Measurements from ENCODE around the gene DDTL.
"Not testable (repeated sequence)": the region's sequence is repeated elsewhere in the genome, so short reads cannot be mapped to it uniquely, and the experiment has no call there.

The DDTL gene

DNA sequence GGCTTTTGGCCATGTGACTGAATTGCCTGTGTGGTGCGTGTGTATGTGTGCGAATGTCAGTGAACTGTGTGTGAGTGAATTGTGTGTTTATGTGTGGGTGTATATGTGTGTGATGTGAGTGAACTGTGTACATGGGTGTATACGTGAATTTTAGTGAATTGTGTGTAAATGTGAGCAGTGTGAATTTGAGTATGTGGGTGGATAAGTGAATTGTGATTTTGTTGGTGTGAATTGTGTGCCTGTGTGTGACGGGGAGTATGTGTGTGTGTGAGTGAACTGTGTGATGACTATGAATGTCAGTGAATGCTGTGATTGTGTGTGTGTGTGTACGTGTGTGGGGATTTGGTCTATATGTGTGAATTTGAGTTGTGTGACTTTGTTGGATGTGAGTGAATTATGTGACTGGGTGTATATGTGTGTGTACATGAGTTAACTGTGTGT, 3.5 kb downstream of the DDTL start:
- DNase-seq (ENCODE audit: low spot score) = no peak

DNA sequence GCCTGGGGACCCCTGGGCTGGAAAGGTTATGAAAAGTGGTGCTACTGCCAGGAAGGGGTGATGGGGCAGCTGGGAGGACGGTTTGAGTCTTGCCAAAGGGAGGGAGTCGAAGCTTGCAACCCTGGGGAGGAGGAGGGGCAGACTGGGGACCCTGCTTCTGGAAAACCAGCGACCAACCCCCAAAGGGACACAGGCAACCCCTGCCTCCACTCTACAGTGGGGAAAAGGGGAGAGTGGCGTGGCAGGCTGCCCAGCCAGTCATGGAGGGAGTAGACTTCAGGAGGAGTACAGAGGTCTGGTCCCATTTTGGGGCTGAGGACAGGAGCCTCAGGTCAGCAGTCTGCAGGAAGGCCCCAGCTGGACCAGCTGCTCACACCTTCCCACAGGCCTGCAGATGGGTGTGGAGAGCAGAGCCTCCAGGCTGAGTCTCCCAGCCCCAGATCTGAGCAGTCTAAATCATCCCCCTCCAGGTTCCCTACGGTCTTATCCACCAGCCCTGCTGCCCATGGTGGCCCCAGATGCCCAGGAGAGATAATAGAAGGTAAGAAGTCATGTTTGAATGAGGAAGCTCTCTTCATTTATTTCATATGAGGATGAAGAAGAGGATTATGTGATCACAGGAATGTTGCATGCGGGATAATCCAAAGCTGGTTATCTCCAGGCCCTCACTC, 4.3 kb downstream of the DDTL start:
- DNase-seq (ENCODE audit: low spot score) = no peak

- DNase-seq (ENCODE audit: low spot score) = not testable (repeated sequence)
Observed at GRCh38 chr22:23971927-23972326, 5.2 kb downstream of the DDTL start.

DNA sequence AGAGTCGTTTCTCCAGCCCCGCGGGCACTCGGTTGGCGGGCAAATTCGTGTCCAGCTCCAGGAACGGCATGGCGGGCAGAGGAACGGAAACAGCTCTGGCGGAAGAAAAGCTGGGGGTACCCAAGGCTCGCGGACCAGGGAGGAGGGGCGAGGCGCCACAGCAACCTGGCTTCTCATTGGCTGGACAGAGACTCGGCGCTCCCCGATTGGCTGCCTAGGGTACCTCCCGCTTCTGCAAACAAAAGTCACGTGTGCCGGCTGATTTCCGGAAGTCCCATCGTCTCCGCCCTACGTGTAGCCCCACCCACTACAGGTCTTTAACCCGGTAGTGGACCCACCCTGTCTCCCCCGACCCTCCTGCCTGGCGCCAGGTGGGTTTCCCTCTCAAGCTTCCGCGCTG, 7.7 kb downstream of the DDTL start, which contains the start of gene DDT:
Gene DDT, minus strand, starts transcription at position 97 of the 400 bp plus-strand sequence. Its CDS starts 27 bp downstream, at position 70.
- DNase-seq (ENCODE audit: low spot score) = not testable (repeated sequence)

- not testable (repeated sequence) for DNase-seq (ENCODE audit: low spot score)
Observed at GRCh38 chr22:23974836-23975352, 8.2 kb downstream of the DDTL start.

DNA sequence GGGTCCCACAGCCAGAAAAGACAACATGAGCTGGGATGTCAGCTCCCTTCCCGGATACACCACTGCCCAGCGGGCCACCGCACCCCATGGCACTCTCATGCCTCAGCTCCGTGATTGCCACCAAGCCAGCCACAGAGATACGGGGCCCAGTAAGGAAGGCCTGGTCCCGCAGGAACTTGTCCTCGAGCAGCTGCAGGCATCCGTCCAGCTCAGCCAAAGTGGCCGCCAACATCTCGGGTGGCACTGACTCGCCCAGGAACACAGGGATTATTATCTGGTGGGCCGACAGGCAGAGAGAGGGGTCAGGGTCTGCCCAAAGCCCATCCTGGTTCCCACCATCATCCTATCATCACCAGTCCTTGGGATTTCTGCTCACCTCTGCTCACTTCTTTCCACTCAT, 10.6 kb downstream of the DDTL start:
- DNase-seq (ENCODE audit: low spot score) = not testable (repeated sequence)

- DNase-seq (ENCODE audit: low spot score) = not testable (repeated sequence)
Observed at GRCh38 chr22:23979557-23980240, 13.0 kb downstream of the DDTL start, which contains the start of gene GSTT2. Gene GSTT2, plus strand, starts transcription at chr22:23980134.

DNA sequence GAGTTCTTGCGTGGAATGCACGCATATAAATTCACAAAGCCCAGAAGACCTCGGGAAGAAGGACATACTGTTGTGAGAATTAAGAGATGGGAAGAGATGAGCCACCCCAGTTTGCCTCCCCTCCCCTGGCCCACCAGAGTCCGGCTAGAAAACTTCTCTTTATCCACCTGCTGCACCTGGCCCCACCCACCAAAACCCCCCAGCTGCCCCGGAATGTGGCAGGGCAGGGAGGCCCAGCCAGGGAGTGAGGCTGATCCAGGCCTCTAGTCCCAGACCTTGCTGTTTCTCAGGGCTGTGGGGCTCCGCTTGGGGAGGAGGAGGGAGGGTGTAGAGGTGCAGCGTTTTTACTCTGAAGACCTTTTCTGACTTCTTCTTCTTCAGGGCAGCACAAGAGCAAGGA, 13.9 kb downstream of the DDTL start:
- DNase-seq (ENCODE audit: low spot score) = not testable (repeated sequence)

GRCh38 chr22:23984430-23984829, 17.7 kb downstream of the DDTL start:
- DNase-seq (ENCODE audit: low spot score) = peak; percentile 52

DNA sequence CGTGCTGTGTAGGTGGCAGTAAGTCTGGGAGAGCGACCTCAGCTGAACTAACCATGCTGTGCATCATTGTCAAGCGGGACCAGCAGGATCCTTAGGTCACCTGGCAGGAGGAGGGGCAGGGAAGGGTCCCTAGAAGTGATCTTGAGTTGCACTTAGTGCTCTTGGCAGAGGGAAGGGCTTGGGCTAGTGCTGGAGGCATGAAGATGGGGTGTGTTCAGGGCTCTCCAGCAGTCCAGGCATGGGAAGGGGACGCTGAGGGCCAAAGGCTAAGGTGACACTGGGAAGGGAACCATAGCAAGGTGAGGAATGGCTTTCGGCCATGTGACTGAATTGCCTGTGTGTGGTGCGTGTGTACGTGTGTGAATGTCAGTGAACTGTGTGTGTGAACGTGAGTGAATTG, 19.4 kb downstream of the DDTL start:
- not testable (repeated sequence) for DNase-seq (ENCODE audit: low spot score)

GRCh38 chr22:23986538-23987178, 20.0 kb downstream of the DDTL start:
- not testable (repeated sequence) for DNase-seq (ENCODE audit: low spot score)

DNA sequence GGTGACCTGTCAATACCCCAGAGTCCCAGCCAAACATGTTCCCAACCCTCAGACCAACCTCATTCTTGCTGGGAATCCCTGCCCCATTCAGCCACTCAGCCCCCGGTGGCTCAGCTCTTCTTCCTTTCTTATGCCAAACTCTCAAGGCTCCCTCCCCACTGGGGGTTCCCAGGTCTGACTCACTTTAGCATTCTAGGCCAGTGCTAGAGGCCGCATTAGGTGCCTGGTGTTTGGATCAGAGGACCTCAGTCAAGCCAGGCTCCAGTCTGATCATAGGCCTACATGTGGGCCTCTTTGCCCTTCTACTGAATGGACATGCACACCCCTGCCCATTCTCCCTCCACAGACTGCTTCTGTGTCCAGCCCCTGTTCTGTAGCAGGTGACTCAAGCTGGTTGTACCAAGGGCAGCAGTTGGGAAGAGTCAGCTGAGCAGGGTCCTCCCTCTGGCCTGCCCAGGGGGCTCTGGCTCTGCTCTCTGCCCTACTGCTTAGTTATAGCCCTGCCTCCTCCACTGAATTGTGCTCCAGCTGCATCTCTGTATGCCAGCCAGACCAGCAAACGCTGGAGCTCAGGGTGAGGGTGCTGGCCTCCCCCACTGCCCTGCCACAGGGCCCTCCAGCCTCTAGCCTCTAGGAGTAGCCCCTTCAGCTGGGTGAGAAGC, 23.0 kb downstream of the DDTL start:
- DNase-seq (ENCODE audit: low spot score) = not testable (repeated sequence)

DNA sequence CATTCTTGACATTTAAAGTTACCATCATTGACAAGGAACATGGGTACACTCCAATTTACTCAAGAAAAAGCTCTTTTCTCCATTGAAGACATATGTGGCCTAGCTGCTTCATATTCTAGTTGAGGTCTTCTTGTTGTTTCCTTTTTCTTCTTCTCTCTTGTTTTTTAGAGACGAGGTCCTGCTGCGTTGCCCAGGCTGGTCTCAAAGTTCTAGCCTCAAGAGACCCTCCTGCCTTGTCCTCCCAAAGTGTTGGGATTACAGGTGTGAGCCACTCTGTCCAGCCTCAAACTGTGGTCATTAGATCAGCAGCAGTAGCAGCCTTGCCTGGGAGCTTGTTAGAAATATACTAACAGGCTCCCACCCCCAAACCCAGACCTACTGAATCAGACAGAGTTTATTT, 26.4 kb downstream of the DDTL start:
- not testable (repeated sequence) for DNase-seq (ENCODE audit: low spot score)

GRCh38 chr22:23993581-23994177, 27.0 kb downstream of the DDTL start:
- DNase-seq (ENCODE audit: low spot score) = not testable (repeated sequence)

- no peak for DNase-seq (ENCODE audit: low spot score)
Observed at GRCh38 chr22:23997092-23997491, 30.4 kb downstream of the DDTL start.

- DNase-seq (ENCODE audit: low spot score) = not testable (repeated sequence)
Observed at GRCh38 chr22:23999779-24000178, 33.1 kb downstream of the DDTL start.

DNA sequence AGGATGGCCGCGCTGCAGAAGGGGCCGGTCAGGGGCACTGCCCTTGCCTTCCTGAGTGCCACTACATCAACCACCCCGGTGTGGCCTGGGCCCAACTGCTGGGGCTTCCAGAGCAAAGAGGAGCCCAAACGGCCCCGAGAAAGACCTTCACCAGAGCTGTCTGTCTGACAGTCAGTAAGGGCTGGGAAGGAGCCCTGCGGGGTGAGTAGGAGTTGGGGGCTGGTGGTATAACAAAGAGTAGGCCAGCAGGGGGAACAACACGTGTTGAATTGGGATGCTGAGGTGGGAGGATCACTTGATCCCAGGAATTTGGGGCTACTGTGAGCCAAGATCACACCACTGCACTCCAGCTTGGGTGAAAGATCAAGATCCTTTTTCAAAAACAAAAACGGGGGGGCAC, 34.6 kb downstream of the DDTL start:
- no peak for DNase-seq (ENCODE audit: low spot score)

DNA sequence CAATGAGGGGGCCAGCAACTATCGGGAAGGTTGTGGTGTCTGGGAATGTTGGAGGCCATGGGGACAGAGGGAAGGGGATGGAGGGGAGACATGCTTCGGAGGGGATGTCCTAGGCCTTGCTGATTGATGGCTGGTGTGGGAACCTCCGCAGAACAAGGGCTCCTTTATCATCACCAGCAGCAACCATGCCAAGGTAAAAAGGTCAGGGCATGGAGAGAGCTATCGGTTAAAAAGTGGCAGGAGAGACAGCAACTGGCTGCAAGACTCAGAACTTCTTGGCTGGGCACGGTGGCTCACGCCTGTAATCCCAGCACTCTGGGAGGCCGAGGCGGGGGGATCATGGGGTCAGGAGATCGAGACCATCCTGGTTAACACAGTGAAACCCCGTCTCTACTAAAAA, 35.6 kb downstream of the DDTL start:
- DNase-seq (ENCODE audit: low spot score) = no peak

DNA sequence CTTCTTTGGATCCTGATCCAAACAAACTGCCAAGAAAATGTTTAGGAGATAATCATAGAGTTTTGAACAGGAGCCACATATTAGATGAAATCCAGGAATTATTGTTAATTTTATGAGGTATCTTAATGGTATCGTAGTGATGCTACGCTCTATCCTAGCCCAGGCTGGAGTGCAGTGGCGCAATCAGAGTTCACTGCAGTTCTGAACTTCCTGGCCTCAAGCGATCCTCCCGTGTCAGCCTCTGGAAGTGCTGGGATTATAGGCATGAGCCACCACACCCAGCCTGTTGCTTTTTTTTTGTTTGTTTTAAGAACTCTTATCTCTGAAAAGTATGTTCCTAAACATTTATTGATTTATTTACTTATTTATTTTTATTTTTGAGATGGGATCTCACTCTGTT, 36.2 kb downstream of the DDTL start:
- DNase-seq (ENCODE audit: low spot score) = no peak

- DNase-seq (ENCODE audit: low spot score) = no peak
Observed at GRCh38 chr22:24003887-24004286, 37.2 kb downstream of the DDTL start.

- DNase-seq (ENCODE audit: low spot score) = peak; percentile 27
Observed at GRCh38 chr22:24005201-24005600, 38.5 kb downstream of the DDTL start, which contains the start of gene GSTT4. Gene GSTT4, minus strand, starts transcription at chr22:24005453. Its CDS starts 97 bp downstream, at chr22:24005356.

Data from GM03348 (cell line).